HEK293T (cell line): ENCODE data around the gene DUS1L.

Experiments
- ARNT ChIP-seq: fragments of 450-650 bp; IDR thresholded peaks from 2 replicates; pipeline ENCODE4 v1.6.1; 2017; ENCODE audit warnings: mild to moderate bottlenecking
- BHLHE40 ChIP-seq: fragments of 450-650 bp; IDR thresholded peaks from 2 replicates; pipeline ENCODE4 v1.6.1; 2016; ENCODE audit warnings: mild to moderate bottlenecking, moderate library complexity, borderline replicate concordance
- ELF4 ChIP-seq: fragments of 450-650 bp; IDR thresholded peaks from 2 replicates; pipeline ENCODE4 v1.6.1; 2017; ENCODE audit warnings: antibody characterized with exemption
- FOXA1 ChIP-seq: fragments of 450-650 bp; IDR thresholded peaks from 2 replicates; pipeline ENCODE4 v1.6.1; 2016; ENCODE audit warnings: mild to moderate bottlenecking
- FOXK2 ChIP-seq: fragments of 450-650 bp; IDR thresholded peaks from 2 replicates; pipeline ENCODE4 v1.6.1; 2016; ENCODE audit warnings: mild to moderate bottlenecking
- FOXM1 ChIP-seq: fragments of 450-650 bp; IDR thresholded peaks from 2 replicates; pipeline ENCODE4 v1.6.1; 2017; ENCODE audit warnings: mild to moderate bottlenecking, borderline replicate concordance
- HDGF ChIP-seq: fragments of 450-650 bp; IDR thresholded peaks from 2 replicates; pipeline ENCODE4 v1.6.1; 2017; ENCODE audit warnings: antibody characterized with exemption, borderline replicate concordance
- SUZ12 ChIP-seq: fragments of 450-650 bp; IDR thresholded peaks from 2 replicates; pipeline ENCODE4 v1.6.1; 2016; ENCODE audit warnings: mild to moderate bottlenecking
- TARDBP ChIP-seq: fragments of 450-650 bp; IDR thresholded peaks from 2 replicates; pipeline ENCODE4 v1.6.1; 2016
- ZNF384 ChIP-seq: fragments of 450-650 bp; IDR thresholded peaks from 2 replicates; pipeline ENCODE4 v1.6.1; 2016
- TF ChIP-seq, protein P1 (sequence below): fragments of 450-650 bp; IDR thresholded peaks from 2 replicates; pipeline ENCODE4 v1.6.1; 2016

DNA sequence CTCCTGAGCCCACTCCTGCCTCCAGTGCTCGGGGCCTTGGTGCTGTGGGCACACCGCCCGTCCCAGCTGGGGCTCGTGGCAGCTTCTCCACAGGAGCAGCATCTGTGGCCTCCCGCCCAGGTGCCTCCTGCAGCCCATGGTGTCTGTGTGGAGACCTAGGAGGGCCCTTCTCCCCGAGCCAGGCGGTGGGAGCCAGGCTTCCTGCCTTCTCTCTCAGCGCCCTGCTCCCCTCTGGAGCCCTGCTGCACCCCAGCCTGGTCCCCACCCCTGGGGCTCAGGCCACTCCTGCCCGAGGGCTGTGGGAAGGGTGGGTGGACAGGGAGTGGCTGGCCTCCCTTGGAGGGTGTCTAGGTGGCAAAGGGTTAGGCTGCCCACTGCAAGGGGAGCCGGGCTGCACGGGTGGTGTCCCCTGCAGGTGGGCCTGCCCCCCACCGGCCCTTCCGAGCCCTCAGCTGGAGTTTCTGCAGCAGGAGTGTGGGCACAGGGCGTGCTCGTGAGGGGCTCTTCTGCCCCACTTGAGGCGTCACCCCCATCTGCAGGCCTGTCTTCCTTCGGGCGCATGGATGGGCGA, 53.9 kb downstream of the DUS1L start:
- TF ChIP-seq TARDBP (no peak), SUZ12 (no peak), ZNF384 (no peak), ARNT (no peak), FOXK2 (no peak), FOXA1 (no peak), HDGF (no peak), BHLHE40 (no peak), ELF4 (no peak), FOXM1 (no peak)
- TF ChIP-seq, protein P1, sequence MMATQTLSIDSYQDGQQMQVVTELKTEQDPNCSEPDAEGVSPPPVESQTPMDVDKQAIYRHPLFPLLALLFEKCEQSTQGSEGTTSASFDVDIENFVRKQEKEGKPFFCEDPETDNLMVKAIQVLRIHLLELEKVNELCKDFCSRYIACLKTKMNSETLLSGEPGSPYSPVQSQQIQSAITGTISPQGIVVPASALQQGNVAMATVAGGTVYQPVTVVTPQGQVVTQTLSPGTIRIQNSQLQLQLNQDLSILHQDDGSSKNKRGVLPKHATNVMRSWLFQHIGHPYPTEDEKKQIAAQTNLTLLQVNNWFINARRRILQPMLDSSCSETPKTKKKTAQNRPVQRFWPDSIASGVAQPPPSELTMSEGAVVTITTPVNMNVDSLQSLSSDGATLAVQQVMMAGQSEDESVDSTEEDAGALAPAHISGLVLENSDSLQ, result no peak
